PC-3 (cell line): ENCODE measurements around the gene TEAD1. TPM values are rescaled to one million over a fixed set of nuclear protein-coding genes. Genes with fewer than 3 reads are reported as not detected.
A peak's percentile ranks its signal among the peaks of the same experiment; 100 is the strongest.

Experiments used
- ATAC-seq: fragments of 200-7000 bp; cut with Tn5 transposase; 2 replicates; pipeline ENCODE4 v1.9.1; 2020; ENCODE audit warnings: mild to moderate bottlenecking, moderate library complexity
- BruUV-seq: library from RNA; stranded (reverse); fragments of 400-500 nt; replicated peaks from 2 replicates; lab custom pipeline; 2021; lab: Mats Ljungman, UMichigan
- CTCF ChIA-PET: fragments of 300-600 bp; sonication (Branson Sonifier 250); formaldehyde crosslinking; loops from one replicate; lab custom pipeline; 2022; ENCODE audit warnings: antibody characterized with exemption; lab: Charles Lee
- POLR2A ChIA-PET: fragments of 300-600 bp; sonication (Branson Sonifier 250); formaldehyde crosslinking; loops from one replicate; lab custom pipeline; 2022; ENCODE audit warnings: antibody characterized with exemption; ENCODE audit not compliant: unreplicated experiment; lab: Charles Lee
- DNase-seq: peaks from one replicate; pipeline ENCODE4 v3.0.0-alpha.2; 2015
- H2AFZ ChIP-seq: fragments of 300-600 bp; sonication (generic); 2 replicates; pipeline ENCODE4 v1.6.0; 2016; ENCODE audit warnings: antibody characterized with exemption, low read length
- H3F3A ChIP-seq: fragments of 300-600 bp; sonication (generic); one replicate; pipeline ENCODE4 v1.6.0; 2017; ENCODE audit warnings: antibody characterized with exemption, low read length, control low read depth, mild to moderate bottlenecking; ENCODE audit not compliant: unreplicated experiment
- H3K27ac ChIP-seq: fragments of 300-600 bp; sonication (generic); 2 replicates; pipeline ENCODE4 v1.5.1; 2016; ENCODE audit warnings: mild to moderate bottlenecking, low read length
- H3K27me3 ChIP-seq: fragments of 300-600 bp; sonication (generic); 2 replicates; pipeline ENCODE4 v1.6.1; 2016; ENCODE audit warnings: low read length, mixed read lengths
- H3K36me3 ChIP-seq: fragments of 300-600 bp; sonication (generic); 2 replicates; pipeline ENCODE4 v1.6.1; 2016; ENCODE audit warnings: low read depth, mixed run types, low read length, mixed read lengths
- H3K4me1 ChIP-seq: fragments of 300-600 bp; sonication (generic); 2 replicates; pipeline ENCODE4 v1.5.1; 2016; ENCODE audit warnings: low read length; ENCODE audit not compliant: insufficient read depth
- H3K4me2 ChIP-seq: fragments of 300-600 bp; sonication (generic); 2 replicates; pipeline ENCODE4 v1.6.0; 2016; ENCODE audit warnings: low read length
- H3K4me3 ChIP-seq: fragments of 300-600 bp; sonication (generic); 2 replicates; pipeline ENCODE4 v1.5.1; 2016; ENCODE audit warnings: mild to moderate bottlenecking, low read length, mixed read lengths
- H3K79me2 ChIP-seq: fragments of 300-600 bp; sonication (generic); 2 replicates; pipeline ENCODE4 v1.6.1; 2017; ENCODE audit warnings: low read length, mixed read lengths
- H3K9ac ChIP-seq: fragments of 300-600 bp; sonication (generic); 2 replicates; pipeline ENCODE4 v1.6.0; 2016; ENCODE audit warnings: mild to moderate bottlenecking, low read length
- H3K9me2 ChIP-seq: fragments of 300-600 bp; sonication (generic); replicated peaks from 2 replicates; pipeline ENCODE4 v1.6.1; 2016; ENCODE audit warnings: mixed run types, low read length, mixed read lengths
- H3K9me3 ChIP-seq: fragments of 300-600 bp; sonication (generic); 2 replicates; pipeline ENCODE4 v1.6.1; 2016; ENCODE audit warnings: low read length, mixed read lengths
- H4K20me1 ChIP-seq: fragments of 300-600 bp; sonication (generic); 2 replicates; pipeline ENCODE4 v1.6.1; 2016; ENCODE audit warnings: low read length, mixed read lengths
- CTCF ChIP-seq: fragments of 300-600 bp; sonication (generic); conservative IDR thresholded peaks from 2 replicates; pipeline ENCODE4 v1.5.1; 2017; ENCODE audit warnings: antibody characterized with exemption, low read depth, mild to moderate bottlenecking, low read length
- EZH2 ChIP-seq: fragments of 300-600 bp; sonication (generic); IDR thresholded peaks from one replicate; pipeline ENCODE4 v1.6.1; 2017; ENCODE audit warnings: antibody characterized with exemption, mild to moderate bottlenecking, low read length; ENCODE audit not compliant: unreplicated experiment
- EZH2phosphoT487 ChIP-seq: fragments of 300-600 bp; sonication (generic); IDR thresholded peaks from 2 replicates; pipeline ENCODE4 v1.6.1; 2018; ENCODE audit warnings: mild to moderate bottlenecking, antibody characterized with exemption, low read length, borderline replicate concordance
- intact Hi-C: fragments of 100-400 bp; cut with micrococcal nuclease; formaldehyde crosslinking; loops from 2 replicates; pipeline ENCODE4 v1.9.0; 2023
- total RNA-seq: library from RNA; depleted of rRNA; stranded (reverse); fragments of >200 nt; gene quantifications from 2 replicates; pipeline ENCODE4 v1.2.3, GENCODE V29; 2014

Gene TEAD1
- total RNA-seq, 1 experiment from 2014 or later = 70.2 TPM

- Histone ChIP-seq H3K79me2 (peaks cover 85% of the 10 kb centered on the region), H3K4me3 (no peak overlapping the region), H3K9me2 (no peaks in the 10 kb centered on the region), H3K9ac (no peak overlapping the region), H3K4me1 (peaks cover 93% of the 10 kb centered on the region), H3K27me3 (no peaks in the 10 kb centered on the region), H3F3A (peaks cover 12% of the 10 kb centered on the region), H3K9me3 (no peaks in the 10 kb centered on the region), H2AFZ (no peak overlapping the region), H3K4me2 (no peak overlapping the region), H3K36me3 (0 out of 2 replicates have a peak, but pooled peaks cover 2% of the 10 kb centered on the region), H4K20me1 (no peaks in the 10 kb centered on the region), H3K27ac (no peak overlapping the region)
- DNase-seq (no peak), ATAC-seq (no peak)
- CTCF ChIA-PET = no interaction called here
- TF ChIP-seq EZH2phosphoT487 (no peak), CTCF (no peak), EZH2 (no peak)
- POLR2A ChIA-PET = no interaction called here
- BruUV-seq = no TSS peak
- intact Hi-C loops = no loop called here
Measured at GRCh38 chr11:12727563-12728211, 53.5 kb downstream of the TEAD1 start.

- Histone ChIP-seq H3K9me2 (no peaks in the 10 kb centered on the region), H3K9me3 (no peaks in the 10 kb centered on the region), H4K20me1 (no peaks in the 10 kb centered on the region), H3K27ac (no peak overlapping the region), H3K9ac (no peak overlapping the region), H3K4me3 (no peak overlapping the region), H3F3A (peaks cover 12% of the 10 kb centered on the region), H2AFZ (no peak overlapping the region), H3K4me2 (no peak overlapping the region), H3K36me3 (0 out of 2 replicates have a peak, but pooled peaks cover 2% of the 10 kb centered on the region), H3K4me1 (peaks cover 86% of the 10 kb centered on the region), H3K79me2 (peaks cover 87% of the 10 kb centered on the region), H3K27me3 (no peaks in the 10 kb centered on the region)
- TF ChIP-seq CTCF = no peak
- TF ChIP-seq EZH2 = no peak
- TF ChIP-seq EZH2phosphoT487 = no peak
- DNase-seq (peak; percentile 11), ATAC-seq (no peak)
- intact Hi-C loops = no loop called here
- no TSS peak for BruUV-seq
- ChIA-PET CTCF (no interaction called here), POLR2A (no interaction called here)
Measured at GRCh38 chr11:12728417-12728816, 54.2 kb downstream of the TEAD1 start.

- Histone ChIP-seq H4K20me1 (no peaks in the 10 kb centered on the region), H3K9me3 (no peaks in the 10 kb centered on the region), H3K4me3 (no peak overlapping the region), H3K9ac (no peak overlapping the region), H3K4me1 (peaks cover 71% of the 10 kb centered on the region), H2AFZ (no peak overlapping the region), H3K4me2 (peak overlapping the region; percentile 27), H3K36me3 (0 out of 2 replicates have a peak, but pooled peaks cover 2% of the 10 kb centered on the region), H3F3A (peaks cover 6% of the 10 kb centered on the region), H3K27me3 (no peaks in the 10 kb centered on the region), H3K9me2 (no peaks in the 10 kb centered on the region), H3K79me2 (peaks cover 98% of the 10 kb centered on the region), H3K27ac (peak overlapping the region; percentile 38; the same call in 1 of the 2 replicates)
- BruUV-seq = no TSS peak
- intact Hi-C loops = no loop called here
- ATAC-seq (peak; percentile 23), DNase-seq (peak; percentile 45)
- CTCF ChIA-PET = no interaction called here
- TF ChIP-seq CTCF (no peak), EZH2phosphoT487 (no peak), EZH2 (no peak)
- POLR2A ChIA-PET = no interaction called here
Measured at GRCh38 chr11:12729941-12730340, 55.7 kb downstream of the TEAD1 start.
